Muscle of leg (tissue), 11 donors: Measurements from ENCODE around the gene C8A. TPM values are rescaled to one million over a fixed set of nuclear protein-coding genes. Genes with fewer than 3 reads are reported as not detected.

Experiments
- DNase-seq: peaks from one replicate; pipeline ENCODE4 v3.0.0; 2013
- H3K27ac ChIP-seq: one replicate; pipeline ENCODE4 v1.5.1; 2013; ENCODE audit warnings: mild to moderate bottlenecking, low read length, control low read depth
- H3K27me3 ChIP-seq: one replicate; pipeline ENCODE4 v1.6.1; 2013; ENCODE audit warnings: low read length; ENCODE audit not compliant: control insufficient read depth, insufficient read depth
- H3K36me3 ChIP-seq: one replicate; pipeline ENCODE4 v1.6.1; 2013; ENCODE audit warnings: low read length; ENCODE audit not compliant: control insufficient read depth, insufficient read depth
- H3K4me1 ChIP-seq: one replicate; pipeline ENCODE4 v1.6.1; 2013; ENCODE audit warnings: low read length; ENCODE audit not compliant: control insufficient read depth, insufficient read depth
- H3K4me3 ChIP-seq: one replicate; pipeline ENCODE4 v1.5.1; 2013; ENCODE audit warnings: low read length, control low read depth
- H3K9me3 ChIP-seq: replicated peaks from 2 replicates; pipeline ENCODE4 v1.6.1; 2013; ENCODE audit warnings: low read depth, low read length; ENCODE audit not compliant: control insufficient read depth
- WGBS: methylation state at CpG from one replicate; pipeline ENCODE4 v1.1.5; 2013; ENCODE audit warnings: missing lambda C conversion rate; ENCODE audit not compliant: insufficient coverage; 5-methylcytosine and 5-hydroxymethylcytosine counted together
- polyA plus RNA-seq, 8 donors: library from polyadenylated mRNA; unstranded; fragments of 120-200 nt; gene quantifications; one replicate each; pipeline versions ENCODE4 v1.2.1 to v1.2.3, GENCODE V29; 2013; ENCODE audit warnings: inconsistent platforms in 1 of 8, low replicate concordance in 1 of 8; ENCODE audit not compliant: insufficient read length in 8 of 8, insufficient read depth in 1 of 8
- total RNA-seq: library from RNA; stranded (reverse); fragments of 120-200 nt; gene quantifications from one replicate; pipeline ENCODE4 v1.2.4, GENCODE V29; 2013

Gene C8A
- total and polyA plus RNA-seq, 9 donors = 0.33 TPM; not detected in 8

GRCh38 chr1:56933161-56933560, 78.6 kb downstream of the C8A start:
- WGBS = 74% methylated on average over 2 of the region's 2 CpGs
- H3K9me3 ChIP-seq = no peaks in the 10 kb centered on the region
- no peak overlapping the region for H3K4me3 ChIP-seq
- no peak for DNase-seq
- H3K27ac ChIP-seq = no peak overlapping the region
- H3K27me3 ChIP-seq = peaks cover 2% of the 10 kb centered on the region
- H3K4me1 ChIP-seq = no peaks in the 10 kb centered on the region
- H3K36me3 ChIP-seq = no peaks in the 10 kb centered on the region

GRCh38 chr1:56933606-56934005, 79.0 kb downstream of the C8A start:
- H3K27ac ChIP-seq = no peak overlapping the region
- H3K4me1 ChIP-seq = no peaks in the 10 kb centered on the region
- H3K36me3 ChIP-seq = no peaks in the 10 kb centered on the region
- WGBS = no CpG with 5 or more reads among the region's 2 CpGs
- no peak for DNase-seq
- H3K4me3 ChIP-seq = no peak overlapping the region
- no peaks in the 10 kb centered on the region for H3K9me3 ChIP-seq
- peaks cover 2% of the 10 kb centered on the region for H3K27me3 ChIP-seq

GRCh38 chr1:56934430-56935060, 79.9 kb downstream of the C8A start:
- H3K36me3 ChIP-seq = no peaks in the 10 kb centered on the region
- H3K27ac ChIP-seq = no peak overlapping the region
- H3K4me1 ChIP-seq = no peaks in the 10 kb centered on the region
- H3K9me3 ChIP-seq = no peaks in the 10 kb centered on the region
- H3K27me3 ChIP-seq = no peaks in the 10 kb centered on the region
- H3K4me3 ChIP-seq = no peak overlapping the region
- DNase-seq = no peak
- 0% methylated on average over 1 of the region's 1 CpG for WGBS

GRCh38 chr1:56938646-56939045, 84.0 kb downstream of the C8A start:
- no peaks in the 10 kb centered on the region for H3K9me3 ChIP-seq
- no peaks in the 10 kb centered on the region for H3K27me3 ChIP-seq
- DNase-seq = no peak
- 100% methylated on average over 1 of the region's 2 CpGs for WGBS
- no peak overlapping the region for H3K27ac ChIP-seq
- no peaks in the 10 kb centered on the region for H3K36me3 ChIP-seq
- no peak overlapping the region for H3K4me3 ChIP-seq
- no peaks in the 10 kb centered on the region for H3K4me1 ChIP-seq

- WGBS = no CpG with 5 or more reads among the region's 2 CpGs
Observed at GRCh38 chr1:56939209-56939608, 84.6 kb downstream of the C8A start.

GRCh38 chr1:56940039-56940438, 85.4 kb downstream of the C8A start:
- no peak overlapping the region for H3K4me3 ChIP-seq
- no peaks in the 10 kb centered on the region for H3K27me3 ChIP-seq
- no peak overlapping the region for H3K27ac ChIP-seq
- H3K4me1 ChIP-seq = no peaks in the 10 kb centered on the region
- no peaks in the 10 kb centered on the region for H3K9me3 ChIP-seq
- no CpG with 5 or more reads among the region's 1 CpG for WGBS
- no peaks in the 10 kb centered on the region for H3K36me3 ChIP-seq
- DNase-seq = no peak

More at GRCh38 chr1:56939209-56939608, 84.6 kb downstream of the C8A start:
- Histone ChIP-seq H3K36me3 (no peaks in the 10 kb centered on the region), H3K4me1 (no peaks in the 10 kb centered on the region), H3K27ac (no peak overlapping the region), H3K27me3 (no peaks in the 10 kb centered on the region), H3K9me3 (no peaks in the 10 kb centered on the region), H3K4me3 (no peak overlapping the region)
- DNase-seq = no peak

GRCh38 chr1:56948403-56949023, 93.9 kb downstream of the C8A start:
- Histone ChIP-seq H3K9me3 (no peaks in the 10 kb centered on the region), H3K4me1 (no peaks in the 10 kb centered on the region), H3K27me3 (peaks cover 2% of the 10 kb centered on the region), H3K36me3 (no peaks in the 10 kb centered on the region), H3K4me3 (no peak overlapping the region), H3K27ac (no peak overlapping the region)
- 85% methylated on average over 1 of the region's 1 CpG for WGBS
- DNase-seq = no peak

GRCh38 chr1:56952501-56952900, 97.9 kb downstream of the C8A start:
- 96% methylated on average over 4 of the region's 8 CpGs for WGBS
- Histone ChIP-seq H3K4me1 (no peaks in the 10 kb centered on the region), H3K27ac (no peak overlapping the region), H3K4me3 (no peak overlapping the region), H3K27me3 (peaks cover 2% of the 10 kb centered on the region), H3K9me3 (no peaks in the 10 kb centered on the region), H3K36me3 (no peaks in the 10 kb centered on the region)
- DNase-seq = no peak

- Histone ChIP-seq H3K9me3 (no peaks in the 10 kb centered on the region), H3K27me3 (peaks cover 2% of the 10 kb centered on the region), H3K36me3 (no peaks in the 10 kb centered on the region), H3K4me3 (no peak overlapping the region), H3K27ac (no peak overlapping the region), H3K4me1 (no peaks in the 10 kb centered on the region)
- no peak for DNase-seq
- WGBS = 76% methylated on average over 2 of the region's 5 CpGs
Observed at GRCh38 chr1:56953386-56953785, 98.8 kb downstream of the C8A start.

GRCh38 chr1:56954664-56955063, 100.1 kb downstream of the C8A start:
- no CpG with 5 or more reads among the region's 1 CpG for WGBS
- H3K4me1 ChIP-seq = no peaks in the 10 kb centered on the region
- H3K9me3 ChIP-seq = no peaks in the 10 kb centered on the region
- no peak overlapping the region for H3K27ac ChIP-seq
- no peaks in the 10 kb centered on the region for H3K36me3 ChIP-seq
- no peak for DNase-seq
- no peak overlapping the region for H3K4me3 ChIP-seq
- peaks cover 2% of the 10 kb centered on the region for H3K27me3 ChIP-seq
